ENCODE data around the gene WDR59. TPM values are rescaled to one million over a fixed set of nuclear protein-coding genes. Genes with fewer than 3 reads are reported as not detected.
"Not testable (repeated sequence)": the region's sequence is repeated elsewhere in the genome, so short reads cannot be mapped to it uniquely, and the experiment has no call there.

WDR59 gene
- total RNA-seq, 4 donors from 2014 or later, result 29.2 to 61.4 (median 45.6) TPM

DNA sequence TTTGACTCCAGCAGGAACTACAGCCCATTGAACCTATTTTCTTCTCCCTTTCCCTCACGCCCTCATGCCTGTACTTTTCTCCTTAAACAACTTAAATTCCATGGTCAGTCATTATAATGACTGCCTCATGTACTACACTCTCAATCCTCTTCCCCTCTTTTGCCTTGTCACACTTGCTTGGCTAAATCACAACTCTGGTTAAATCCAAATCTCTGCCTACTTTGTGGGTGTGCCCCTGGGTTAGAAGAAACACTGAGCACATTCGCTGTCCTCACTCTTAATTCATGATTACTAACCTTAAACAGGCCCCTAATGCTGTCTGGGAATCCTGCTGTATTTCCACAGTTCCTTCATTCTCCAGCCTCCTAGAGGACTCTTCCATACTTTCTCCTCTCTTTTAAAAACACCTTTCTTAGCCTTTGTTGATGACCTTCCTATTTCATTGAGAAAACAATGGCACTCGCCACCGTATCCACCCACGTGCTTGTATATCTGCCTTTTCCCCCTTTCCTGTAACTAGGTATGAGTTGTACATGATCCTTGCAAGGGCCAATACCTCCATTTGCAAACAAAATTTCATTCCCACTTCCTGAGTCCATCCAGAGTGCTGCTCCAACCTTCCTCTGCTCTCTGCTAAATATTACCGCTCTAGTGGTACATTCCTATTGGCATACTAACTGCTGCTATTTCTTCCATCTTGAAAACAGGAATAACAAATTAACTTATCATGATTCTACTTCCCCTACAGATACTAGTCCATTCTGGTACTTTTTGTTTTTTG lies 42.8 kb upstream of the WDR59 start:
- H3K27me3 ChIP-seq, result no peaks in the 10 kb centered on the region
- H3K27ac ChIP-seq, result peak overlapping the region in 1 of 4 donors; percentile 25
- no peak overlapping the region for H3K4me3 ChIP-seq
- peaks cover 0 to 32% (median 10%) of the 10 kb centered on the region in 4 donors for H3K4me1 ChIP-seq
- H3K9me3 ChIP-seq, result no peaks in the 10 kb centered on the region
- DNase-seq (ENCODE audit: low spot score in 2 of 2), result no peak
- 87 to 94% methylated on average over 6 of the region's 6 CpGs for WGBS, 2 donors
- TF ChIP-seq, protein P1, sequence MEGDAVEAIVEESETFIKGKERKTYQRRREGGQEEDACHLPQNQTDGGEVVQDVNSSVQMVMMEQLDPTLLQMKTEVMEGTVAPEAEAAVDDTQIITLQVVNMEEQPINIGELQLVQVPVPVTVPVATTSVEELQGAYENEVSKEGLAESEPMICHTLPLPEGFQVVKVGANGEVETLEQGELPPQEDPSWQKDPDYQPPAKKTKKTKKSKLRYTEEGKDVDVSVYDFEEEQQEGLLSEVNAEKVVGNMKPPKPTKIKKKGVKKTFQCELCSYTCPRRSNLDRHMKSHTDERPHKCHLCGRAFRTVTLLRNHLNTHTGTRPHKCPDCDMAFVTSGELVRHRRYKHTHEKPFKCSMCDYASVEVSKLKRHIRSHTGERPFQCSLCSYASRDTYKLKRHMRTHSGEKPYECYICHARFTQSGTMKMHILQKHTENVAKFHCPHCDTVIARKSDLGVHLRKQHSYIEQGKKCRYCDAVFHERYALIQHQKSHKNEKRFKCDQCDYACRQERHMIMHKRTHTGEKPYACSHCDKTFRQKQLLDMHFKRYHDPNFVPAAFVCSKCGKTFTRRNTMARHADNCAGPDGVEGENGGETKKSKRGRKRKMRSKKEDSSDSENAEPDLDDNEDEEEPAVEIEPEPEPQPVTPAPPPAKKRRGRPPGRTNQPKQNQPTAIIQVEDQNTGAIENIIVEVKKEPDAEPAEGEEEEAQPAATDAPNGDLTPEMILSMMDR (IDR thresholded peaks at IDR 0.05), result no peak
- TF ChIP-seq EP300 (IDR thresholded peaks at IDR 0.05) (no peak), POLR2A (IDR thresholded peaks at IDR 0.05) (no peak)
- H3K36me3 ChIP-seq, result no peaks in the 10 kb centered on the region

DNA sequence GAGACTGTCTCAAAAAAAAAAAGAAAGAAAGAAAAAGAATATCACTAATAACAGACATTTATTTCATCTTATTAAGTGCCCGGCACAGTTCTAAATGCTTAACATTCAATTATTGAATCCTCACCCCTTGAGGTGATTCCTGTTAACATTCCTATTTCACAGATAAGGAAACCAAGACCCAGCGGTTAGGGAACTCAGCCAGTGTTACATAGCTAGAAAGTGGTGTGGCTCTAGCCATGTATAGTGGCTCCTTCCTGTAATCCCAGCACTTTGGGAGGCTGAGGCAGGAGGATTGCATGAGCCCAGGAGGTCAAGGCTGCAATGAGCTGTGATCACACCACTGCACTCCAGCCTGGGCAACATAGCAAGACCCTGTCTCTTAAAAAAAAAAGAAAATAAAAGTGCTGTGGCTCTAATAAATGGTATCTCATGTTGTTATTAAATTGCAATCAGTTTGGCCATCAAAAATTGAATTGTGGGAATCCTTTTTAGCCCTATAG lies 42.0 kb upstream of the WDR59 start:
- H3K4me1 ChIP-seq, result peaks cover 0 to 32% (median 10%) of the 10 kb centered on the region in 4 donors
- H3K4me3 ChIP-seq, result no peak overlapping the region
- no peaks in the 10 kb centered on the region for H3K9me3 ChIP-seq
- no peak for DNase-seq (ENCODE audit: low spot score in 2 of 2)
- peak overlapping the region; percentile 58 to 94 (median 74) for H3K27ac ChIP-seq
- no peak for TF ChIP-seq POLR2A (IDR thresholded peaks at IDR 0.05)
- TF ChIP-seq, protein P1 (IDR thresholded peaks at IDR 0.05), result no peak
- TF ChIP-seq EP300 (IDR thresholded peaks at IDR 0.05), result no peak
- H3K36me3 ChIP-seq, result no peaks in the 10 kb centered on the region
- 91 to 94% methylated on average over 2 of the region's 2 CpGs for WGBS, 2 donors
- no peaks in the 10 kb centered on the region for H3K27me3 ChIP-seq

DNA sequence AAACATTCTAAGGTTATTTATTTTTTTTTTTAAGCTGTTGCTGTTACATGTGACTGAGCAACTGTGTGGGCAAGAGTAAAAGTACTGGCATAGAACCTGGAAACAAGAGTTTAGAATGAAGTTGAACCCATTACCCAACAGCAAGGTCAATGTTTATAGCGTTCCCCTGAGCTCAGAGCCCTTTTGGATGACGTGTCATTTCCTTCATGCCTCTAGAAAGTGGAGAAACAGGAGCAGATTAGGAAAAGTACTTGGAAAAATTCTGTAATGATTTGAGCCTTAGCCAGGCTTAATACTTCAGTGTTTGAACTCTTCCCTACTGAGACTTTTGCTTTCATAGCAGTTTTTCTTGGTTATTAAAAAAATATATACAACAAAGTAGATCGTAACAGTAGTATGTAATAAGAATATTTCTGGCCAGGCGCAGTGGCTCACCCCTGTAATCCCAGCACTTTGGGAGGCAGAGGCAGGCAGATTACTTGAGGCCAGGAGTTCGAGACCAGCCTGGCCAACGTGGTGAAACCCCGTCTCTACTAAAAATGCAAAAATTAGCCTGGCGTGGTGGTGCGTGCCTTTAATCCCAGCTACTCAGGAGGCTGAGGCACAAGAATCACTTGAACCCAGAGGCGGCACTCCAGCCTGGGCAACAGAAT lies 41.4 kb upstream of the WDR59 start:
- H3K4me3 ChIP-seq, H3K36me3 ChIP-seq, H3K9me3 ChIP-seq, H3K27me3 ChIP-seq: not testable (repeated sequence)
- WGBS, 2 donors, result 59 to 68% methylated on average over 10 of the region's 10 CpGs
- peak; percentile 78 to 91 for TF ChIP-seq EP300 (IDR thresholded peaks at IDR 0.05)
- peaks cover 0 to 32% (median 10%) of the 10 kb centered on the region in 4 donors for H3K4me1 ChIP-seq
- peak overlapping the region; percentile 58 to 94 (median 74) for H3K27ac ChIP-seq
- DNase-seq (ENCODE audit: low spot score in 2 of 2), result peak in 1 of 2 donors; percentile 56

DNA sequence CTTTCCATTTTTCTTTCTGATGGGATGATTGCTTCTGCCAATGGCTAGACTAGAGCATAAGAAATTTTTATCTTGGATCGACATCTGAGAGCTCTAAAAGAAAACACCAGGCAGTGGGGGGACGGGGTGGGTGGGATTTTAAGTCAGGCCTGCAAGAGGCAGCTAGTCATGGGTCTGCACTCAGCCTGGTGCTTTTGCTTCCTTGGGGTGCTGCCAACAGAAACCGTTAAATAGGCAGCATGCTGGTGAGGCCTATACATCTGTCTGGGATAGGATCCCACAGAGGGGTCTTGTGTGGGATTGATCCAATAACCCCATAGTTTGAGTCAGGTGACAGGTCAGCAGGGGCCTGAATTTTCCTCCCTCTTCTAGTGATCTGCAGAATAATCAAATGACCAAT lies 40.8 kb upstream of the WDR59 start:
- Histone ChIP-seq H3K27me3 (no peaks in the 10 kb centered on the region), H3K4me1 (peaks cover 0 to 32% (median 10%) of the 10 kb centered on the region in 4 donors), H3K27ac (peak overlapping the region; percentile 37 to 94 (median 78)), H3K9me3 (peaks cover 0 to 8% (median 0%) of the 10 kb centered on the region in 4 donors), H3K4me3 (no peak overlapping the region), H3K36me3 (no peaks in the 10 kb centered on the region)
- no peak for TF ChIP-seq EP300 (IDR thresholded peaks at IDR 0.05)
- no peak for TF ChIP-seq POLR2A (IDR thresholded peaks at IDR 0.05)
- WGBS, 2 donors, result 11 to 19% methylated on average over 3 of the region's 3 CpGs
- DNase-seq (ENCODE audit: low spot score in 2 of 2), result no peak

DNA sequence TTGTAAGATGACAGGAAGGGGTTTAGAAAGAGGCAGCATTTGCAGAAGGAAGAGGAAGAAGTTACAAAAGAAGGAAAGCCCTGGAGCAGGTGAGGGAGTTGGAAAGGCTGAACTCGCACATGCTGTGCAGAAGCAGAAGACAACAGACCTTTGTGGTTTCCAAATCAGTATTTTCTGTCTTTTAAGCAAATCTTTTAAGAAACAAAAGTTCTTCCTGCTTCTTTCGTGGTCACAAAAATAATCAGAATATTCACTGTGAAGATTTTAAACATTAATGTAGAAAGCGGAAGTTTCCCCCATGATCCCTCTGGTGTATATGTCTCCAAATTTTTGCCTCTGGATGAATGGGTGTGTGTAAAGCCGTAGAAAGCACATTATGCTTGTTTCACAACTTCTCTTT lies 39.7 kb upstream of the WDR59 start:
- H3K36me3 ChIP-seq, result no peaks in the 10 kb centered on the region
- H3K4me3 ChIP-seq, result no peak overlapping the region
- no peaks in the 10 kb centered on the region for H3K27me3 ChIP-seq
- peaks cover 0 to 32% (median 10%) of the 10 kb centered on the region in 4 donors for H3K4me1 ChIP-seq
- H3K27ac ChIP-seq, result peak overlapping the region in 1 of 4 donors; percentile 89
- peaks cover 0 to 8% (median 0%) of the 10 kb centered on the region in 4 donors for H3K9me3 ChIP-seq
- no peak for DNase-seq (ENCODE audit: low spot score in 2 of 2)
- 79 to 82% methylated on average over 4 of the region's 4 CpGs for WGBS, 2 donors
- TF ChIP-seq POLR2A (IDR thresholded peaks at IDR 0.05), result no peak
- TF ChIP-seq, protein P1 (IDR thresholded peaks at IDR 0.05), result no peak
- no peak for TF ChIP-seq EP300 (IDR thresholded peaks at IDR 0.05)

DNA sequence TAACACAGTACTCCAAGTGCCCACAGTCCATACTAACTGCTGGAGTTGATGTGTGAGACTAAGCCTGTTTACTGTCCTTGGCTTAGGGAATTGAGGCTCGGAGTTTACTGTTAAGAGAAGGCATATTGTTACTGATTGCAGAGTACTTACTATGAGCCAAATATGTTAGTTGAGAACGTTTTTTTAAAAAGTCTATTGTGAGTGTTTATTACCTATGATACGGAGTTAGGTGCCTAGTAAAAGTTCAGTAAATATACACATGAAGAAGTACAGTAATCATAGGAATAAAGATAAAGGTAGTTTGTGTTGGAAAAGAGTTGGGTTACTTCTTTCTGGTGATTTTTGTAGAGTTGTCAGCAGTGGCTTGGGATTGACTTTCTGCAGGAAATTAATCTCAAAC lies 39.3 kb upstream of the WDR59 start:
- Histone ChIP-seq H3K27ac (peak overlapping the region in 1 of 4 donors; percentile 89), H3K36me3 (no peaks in the 10 kb centered on the region), H3K4me3 (no peak overlapping the region), H3K9me3 (peaks cover 0 to 8% (median 0%) of the 10 kb centered on the region in 4 donors), H3K4me1 (peaks cover 0 to 32% (median 10%) of the 10 kb centered on the region in 4 donors), H3K27me3 (no peaks in the 10 kb centered on the region)
- WGBS, 2 donors, result 77 to 83% methylated on average over 3 of the region's 3 CpGs
- TF ChIP-seq, protein P1 (IDR thresholded peaks at IDR 0.05), result no peak
- no peak for DNase-seq (ENCODE audit: low spot score in 2 of 2)

All from tibial nerve (tissue), 4 donors.